H9 (cell line): Measurements from ENCODE around the gene CCSER2. TPM values are rescaled to one million over a fixed set of nuclear protein-coding genes. Genes with fewer than 3 reads are reported as not detected.

Source experiments
- DNase-seq: peaks from one replicate; pipeline ENCODE4 v3.0.0-alpha.2; 2017
- H2AFZ ChIP-seq: one replicate; pipeline ENCODE4 v1.6.1; 2013; ENCODE audit warnings: mild to moderate bottlenecking, low read length, control low read depth, moderate library complexity
- H2AK5ac ChIP-seq: 2 replicates; pipeline ENCODE4 v1.6.1; 2013; ENCODE audit warnings: low read length, control low read depth, mixed read lengths; ENCODE audit not compliant: insufficient read length
- H2BK120ac ChIP-seq: one replicate; pipeline ENCODE4 v1.6.1; 2013; ENCODE audit warnings: low read depth, mild to moderate bottlenecking, low read length, control low read depth, inconsistent platforms; ENCODE audit not compliant: poor library complexity, severe bottlenecking
- H2BK12ac ChIP-seq: 2 replicates; pipeline ENCODE4 v1.6.1; 2013; ENCODE audit warnings: low read length, control low read depth, mixed read lengths, low read depth; ENCODE audit not compliant: insufficient read length
- H2BK15ac ChIP-seq: 2 replicates; pipeline ENCODE4 v1.6.1; 2013; ENCODE audit warnings: low read depth, low read length, control low read depth
- H2BK20ac ChIP-seq: one replicate; pipeline ENCODE4 v1.6.1; 2013; ENCODE audit warnings: low read depth, mild to moderate bottlenecking, low read length, control low read depth, inconsistent platforms; ENCODE audit not compliant: poor library complexity, severe bottlenecking
- H2BK5ac ChIP-seq: 2 replicates; pipeline ENCODE4 v1.6.1; 2013; ENCODE audit warnings: low read length, control low read depth, mixed read lengths; ENCODE audit not compliant: insufficient read length
- H3K14ac ChIP-seq: 2 replicates; pipeline ENCODE4 v1.6.1; 2013; ENCODE audit warnings: low read length, control low read depth; ENCODE audit not compliant: insufficient read depth
- H3K18ac ChIP-seq: 2 replicates; pipeline ENCODE4 v1.6.1; 2013; ENCODE audit warnings: low read depth, mild to moderate bottlenecking, mixed read lengths, low read length, control low read depth; ENCODE audit not compliant: insufficient read length
- H3K23ac ChIP-seq: 2 replicates; pipeline ENCODE4 v1.6.1; 2013; ENCODE audit warnings: low read length, control low read depth, mixed read lengths, low read depth; ENCODE audit not compliant: insufficient read length
- H3K23me2 ChIP-seq: 2 replicates; pipeline ENCODE4 v1.6.1; 2013; ENCODE audit warnings: low read depth, mild to moderate bottlenecking, mixed read lengths, low read length, control low read depth; ENCODE audit not compliant: insufficient read length, poor library complexity, severe bottlenecking
- H3K27ac ChIP-seq: 2 replicates; pipeline ENCODE4 v1.5.1; 2013; ENCODE audit warnings: low read length, control low read depth, mixed read lengths, low read depth; ENCODE audit not compliant: insufficient read length
- H3K27me3 ChIP-seq: 2 replicates; pipeline ENCODE4 v1.6.1; 2013; ENCODE audit warnings: low read length, control low read depth, inconsistent platforms; ENCODE audit not compliant: insufficient read depth
- H3K4ac ChIP-seq: 2 replicates; pipeline ENCODE4 v1.6.1; 2013; ENCODE audit warnings: low read depth, mild to moderate bottlenecking, control low read depth, inconsistent platforms, low read length, moderate library complexity
- H3K4me1 ChIP-seq: 2 replicates; pipeline ENCODE4 v1.6.1; 2013; ENCODE audit warnings: low read length, control low read depth, inconsistent platforms; ENCODE audit not compliant: insufficient read depth
- H3K4me2 ChIP-seq: 2 replicates; pipeline ENCODE4 v1.6.1; 2013; ENCODE audit warnings: low read length, control low read depth, mixed read lengths; ENCODE audit not compliant: insufficient read length, insufficient read depth
- H3K56ac ChIP-seq: 2 replicates; pipeline ENCODE4 v1.6.1; 2013; ENCODE audit warnings: low read depth, mild to moderate bottlenecking, mixed read lengths, low read length, control low read depth; ENCODE audit not compliant: insufficient read length
- H3K79me1 ChIP-seq: 2 replicates; pipeline ENCODE4 v1.6.1; 2013; ENCODE audit warnings: low read depth, mild to moderate bottlenecking, moderate library complexity, low read length, control low read depth, inconsistent platforms; ENCODE audit not compliant: insufficient read depth, poor library complexity, severe bottlenecking
- H3K79me2 ChIP-seq: 2 replicates; pipeline ENCODE4 v1.6.1; 2013; ENCODE audit warnings: low read length, control low read depth, inconsistent platforms; ENCODE audit not compliant: insufficient read depth
- H3K9ac ChIP-seq: 2 replicates; pipeline ENCODE4 v1.6.1; 2013; ENCODE audit warnings: low read length, control low read depth, mixed read lengths; ENCODE audit not compliant: insufficient read length; ENCODE audit errors: extremely low read depth
- H3K9me3 ChIP-seq: one replicate; pipeline ENCODE4 v1.6.1; 2013; ENCODE audit warnings: low read depth, low read length, inconsistent platforms; ENCODE audit not compliant: control insufficient read depth
- H3T11ph ChIP-seq: one replicate; pipeline ENCODE4 v1.6.1; 2013; ENCODE audit warnings: mild to moderate bottlenecking, low read length, control low read depth, inconsistent platforms
- H4K20me1 ChIP-seq: one replicate; pipeline ENCODE4 v1.6.1; 2013; ENCODE audit not compliant: control insufficient read depth, insufficient read length, insufficient read depth
- H4K5ac ChIP-seq: 2 replicates; pipeline ENCODE4 v1.6.1; 2013; ENCODE audit warnings: low read depth, mild to moderate bottlenecking, mixed read lengths, low read length, control low read depth; ENCODE audit not compliant: insufficient read length
- H4K8ac ChIP-seq: replicated peaks from 2 replicates; pipeline ENCODE4 v1.6.1; 2013; ENCODE audit warnings: low read length, control low read depth, mixed read lengths, low read depth; ENCODE audit not compliant: insufficient read length
- H4K91ac ChIP-seq: 2 replicates; pipeline ENCODE4 v1.6.1; 2013; ENCODE audit warnings: low read depth, mild to moderate bottlenecking, moderate library complexity, mixed read lengths, low read length, control low read depth; ENCODE audit not compliant: insufficient read length
- H3K27ac Mint-ChIP-seq, 3 experiments: 2 replicates in 2 of 3; 3 replicates in 1 of 3; pipeline ENCODE4 v1.8.0; 2020 to 2021; ENCODE audit warnings: mixed read lengths in 3 of 3, mild to moderate bottlenecking in 1 of 3, moderate library complexity in 1 of 3
- H3K27me3 Mint-ChIP-seq: 2 replicates; pipeline ENCODE4 v1.8.0; 2021; ENCODE audit warnings: low read depth, mild to moderate bottlenecking, moderate library complexity, mixed read lengths
- H3K36me3 Mint-ChIP-seq, 3 experiments: 2 replicates in 2 of 3; 3 replicates in 1 of 3; pipeline ENCODE4 v1.8.0; 2020 to 2021; ENCODE audit warnings: low read depth in 3 of 3, mixed read lengths in 3 of 3; ENCODE audit not compliant: insufficient read depth in 1 of 3
- H3K4me1 Mint-ChIP-seq, 2 experiments: 2 replicates each; pipeline ENCODE4 v1.8.0; 2020; ENCODE audit warnings: mixed read lengths in 2 of 2
- H3K4me3 Mint-ChIP-seq, 2 experiments: 2 replicates in 1 of 2; 3 replicates in 1 of 2; pipeline ENCODE4 v1.8.0; 2020 to 2021; ENCODE audit warnings: mild to moderate bottlenecking in 2 of 2, mixed read lengths in 2 of 2, moderate library complexity in 1 of 2
- H3K9me3 Mint-ChIP-seq, 2 experiments: 2 replicates in 1 of 2; 3 replicates in 1 of 2; pipeline ENCODE4 v1.8.0; 2020; ENCODE audit warnings: mild to moderate bottlenecking in 2 of 2, mixed read lengths in 2 of 2, moderate library complexity in 1 of 2
- CTCF ChIP-seq: fragments of 200-600 bp; sonication (generic); conservative IDR thresholded peaks from 3 replicates; pipeline ENCODE4 v1.8.0; 2021; ENCODE audit warnings: antibody characterized with exemption, mild to moderate bottlenecking
- total RNA-seq: library from RNA; stranded (reverse); gene quantifications from 2 replicates; pipeline ENCODE4 v1.2.1, GENCODE V29; 2021

The CCSER2 gene
- total RNA-seq, 1 experiment from 2014 or later = 22.2 TPM

- no peak overlapping the region for H3K14ac ChIP-seq
- no peak overlapping the region for H3K4me2 ChIP-seq
- no peak overlapping the region for H4K5ac ChIP-seq
- H3T11ph ChIP-seq = no peak overlapping the region
- peak; percentile 80 for TF ChIP-seq CTCF
- no peak overlapping the region for H2AK5ac ChIP-seq
- Mint-ChIP-seq H3K4me1 (no peaks in the 10 kb centered on the region), H3K36me3 (peaks cover 0 to 18% (median 13%) of the 10 kb centered on the region in 3 experiments; a peak in 5 of 7 replicates), H3K27me3 (no peaks in the 10 kb centered on the region), H3K9me3 (no peaks in the 10 kb centered on the region), H3K4me3 (no peak overlapping the region), H3K27ac (no peak overlapping the region)
- no peaks in the 10 kb centered on the region for H3K4me1 ChIP-seq
- H2BK5ac ChIP-seq = no peak overlapping the region
- no peak overlapping the region for H2BK12ac ChIP-seq
- H4K91ac ChIP-seq = no peak overlapping the region
- H2AFZ ChIP-seq = no peak overlapping the region
- DNase-seq = no peak
- H3K18ac ChIP-seq = no peak overlapping the region
- H3K23ac ChIP-seq = no peak overlapping the region
- no peak overlapping the region for H2BK120ac ChIP-seq
- H3K9me3 ChIP-seq = no peaks in the 10 kb centered on the region
- H3K27me3 ChIP-seq = no peaks in the 10 kb centered on the region
- H3K23me2 ChIP-seq = no peaks in the 10 kb centered on the region
- H2BK20ac ChIP-seq = no peak overlapping the region
- peaks cover 3% of the 10 kb centered on the region; the same call in 1 of the 2 replicates for H3K79me2 ChIP-seq
- no peaks in the 10 kb centered on the region for H3K79me1 ChIP-seq
- H3K9ac ChIP-seq = no peak overlapping the region
- H3K27ac ChIP-seq = no peak overlapping the region
- H2BK15ac ChIP-seq = no peak overlapping the region
- H4K20me1 ChIP-seq = no peaks in the 10 kb centered on the region
- H3K4ac ChIP-seq = no peak overlapping the region
- no peak overlapping the region for H3K56ac ChIP-seq
- no peak overlapping the region for H4K8ac ChIP-seq
These were observed 46.6 kb downstream of the CCSER2 start for GRCh38 chr10:84375011-84375410.
